Endothelial cell of umbilical vein (primary cell): ENCODE measurements around the gene STAT5A. TPM values are rescaled to one million over a fixed set of nuclear protein-coding genes. Genes with fewer than 3 reads are reported as not detected.
"Not testable (repeated sequence)": the region's sequence is repeated elsewhere in the genome, so short reads cannot be mapped to it uniquely, and the experiment has no call there.

Source experiments
- BruUV-seq: library from RNA; stranded (reverse); fragments of 400-500 nt; replicated peaks from 2 replicates; lab custom pipeline; 2021; lab: Mats Ljungman, UMichigan
- CTCF ChIA-PET: fragments of 300-600, 350-600 bp; sonication (Branson Sonifier 250); formaldehyde crosslinking; loops from one replicate; lab custom pipeline; 2021; ENCODE audit warnings: antibody characterized with exemption, inconsistent platforms; lab: Charles Lee
- POLR2A ChIA-PET: fragments of 300-600, 350-600 bp; sonication (Branson Sonifier 250); formaldehyde crosslinking; loops from one replicate; lab custom pipeline; 2021; ENCODE audit warnings: antibody characterized with exemption, inconsistent platforms; lab: Charles Lee
- DNase-seq: peaks from one replicate; pipeline ENCODE4 v3.0.0-alpha.2; 2011; ENCODE audit warnings: low read depth, low spot score
- FAIRE-seq: peaks from 2 replicates; lab custom pipeline; 2011; peaks lifted over from hg19 to GRCh38; lab: Jason Lieb, UNC
- H2AFZ ChIP-seq: 2 replicates; pipeline ENCODE4 v1.6.0; 2012; ENCODE audit warnings: low read depth, low read length, control low read depth, inconsistent platforms
- H3K27ac ChIP-seq: 2 replicates; pipeline ENCODE4 v1.5.1; 2011; ENCODE audit warnings: low read depth, mild to moderate bottlenecking, control low read depth, low read length, moderate library complexity; ENCODE audit not compliant: insufficient read depth
- H3K27me3 ChIP-seq, 2 experiments: 2 replicates each; pipeline versions ENCODE4 v1.6.0 to v1.6.1; 2011; ENCODE audit warnings: low read length in 2 of 2, mixed read lengths in 1 of 2; ENCODE audit not compliant: control insufficient read depth in 2 of 2, insufficient read depth in 2 of 2
- H3K36me3 ChIP-seq, 2 experiments: 2 replicates in 1 of 2; 3 replicates in 1 of 2; pipeline ENCODE4 v1.5.1; 2011; ENCODE audit warnings: low read length in 2 of 2, mild to moderate bottlenecking in 1 of 2, moderate library complexity in 1 of 2; ENCODE audit not compliant: control insufficient read depth in 2 of 2, insufficient read depth in 2 of 2; ENCODE audit errors: extremely low read depth in 1 of 2
- H3K4me1 ChIP-seq: 3 replicates; pipeline ENCODE4 v1.5.1; 2011; ENCODE audit warnings: mild to moderate bottlenecking, low read length; ENCODE audit not compliant: control insufficient read depth, insufficient read depth; ENCODE audit errors: extremely low read depth
- H3K4me2 ChIP-seq: 2 replicates; pipeline ENCODE4 v1.6.1; 2011; ENCODE audit warnings: low read length, control low read depth, mixed read lengths; ENCODE audit not compliant: insufficient read depth
- H3K4me3 ChIP-seq, 3 experiments: fragments of 200-600 bp in 1 of 3; sonication (generic), shearing (Covaris generic) in 1 of 3; replicated peaks in 1 of 3; 2 replicates each; pipeline ENCODE4 v1.5.1; 2011 to 2016; ENCODE audit warnings: control low read depth in 3 of 3, low read length in 3 of 3, mild to moderate bottlenecking in 2 of 3, inconsistent platforms in 1 of 3, low read depth in 1 of 3, moderate library complexity in 1 of 3; ENCODE audit not compliant: insufficient read depth in 1 of 3
- H3K79me2 ChIP-seq: 2 replicates; pipeline ENCODE4 v1.6.0; 2012; ENCODE audit warnings: low read length, inconsistent platforms; ENCODE audit not compliant: control insufficient read depth, insufficient read depth
- H3K9ac ChIP-seq: replicated peaks from 2 replicates; pipeline ENCODE3; 2011; ENCODE audit warnings: low read length, control low read depth; ENCODE audit not compliant: insufficient read depth; ENCODE audit errors: extremely low read depth
- H3K9me1 ChIP-seq: replicated peaks from 3 replicates; pipeline ENCODE4 v1.6.0; 2011; ENCODE audit warnings: mild to moderate bottlenecking, low read length; ENCODE audit not compliant: control insufficient read depth, insufficient read depth; ENCODE audit errors: extremely low read depth
- H3K9me3 ChIP-seq: replicated peaks from 2 replicates; pipeline ENCODE4 v1.5.1; 2012; ENCODE audit warnings: low read length, inconsistent platforms; ENCODE audit not compliant: control insufficient read depth, insufficient read depth
- H4K20me1 ChIP-seq: replicated peaks from 2 replicates; pipeline ENCODE3; 2011; ENCODE audit warnings: mild to moderate bottlenecking, low read length; ENCODE audit not compliant: control insufficient read depth, insufficient read depth; ENCODE audit errors: extremely low read depth
- CTCF ChIP-seq, 2 donors: IDR thresholded peaks; 1 replicate in 1 of 2; 2 replicates in 1 of 2; pipeline ENCODE4 v1.5.1; 2011; ENCODE audit warnings: low read length in 2 of 2, mild to moderate bottlenecking in 2 of 2, moderate library complexity in 2 of 2, control low read depth in 1 of 2, inconsistent platforms in 1 of 2, low read depth in 1 of 2; ENCODE audit not compliant: insufficient read depth in 1 of 2; ENCODE audit errors: extremely low read depth in 1 of 2
- EZH2 ChIP-seq: IDR thresholded peaks from 2 replicates; pipeline ENCODE4 v1.6.1; 2012; ENCODE audit warnings: borderline replicate concordance, low read depth, mild to moderate bottlenecking, moderate library complexity, low read length, inconsistent platforms; ENCODE audit not compliant: severe bottlenecking
- FOS ChIP-seq: IDR thresholded peaks from 2 replicates; pipeline ENCODE4 v1.6.1; 2011; ENCODE audit warnings: mild to moderate bottlenecking, low read length, moderate library complexity, borderline replicate concordance; ENCODE audit not compliant: insufficient read depth
- JUN ChIP-seq: IDR thresholded peaks from 2 replicates; pipeline ENCODE4 v1.6.1; 2011; ENCODE audit warnings: borderline replicate concordance, low read depth; ENCODE audit not compliant: insufficient read length, insufficient read depth
- MYC ChIP-seq: IDR thresholded peaks from one replicate; pipeline ENCODE4 v1.6.1; 2011; ENCODE audit warnings: mild to moderate bottlenecking, low read depth, low read length
- POLR2A ChIP-seq: IDR thresholded peaks from 2 replicates; pipeline ENCODE4 v1.6.1; 2012; ENCODE audit warnings: low read depth, mild to moderate bottlenecking, control low read depth, low read length
- POLR2AphosphoS5 ChIP-seq: IDR thresholded peaks from 2 replicates; pipeline ENCODE4 v1.6.1; 2012; ENCODE audit warnings: low read depth, mild to moderate bottlenecking, control low read depth, low read length, moderate library complexity; ENCODE audit not compliant: insufficient read depth
- dilution Hi-C: fragments of 300-500 bp; cut with MboI; formaldehyde crosslinking; loops from one replicate; pipeline ENCODE4 v1.15.0; 2019; ENCODE audit warnings: low sequenced_read_pairs; ENCODE audit not compliant: extremely low pct_ligation_motif_present
- intact Hi-C: fragments of 100-400 bp; cut with micrococcal nuclease; formaldehyde crosslinking; loops from one replicate; pipeline ENCODE4 v1.10.0; 2022
- polyA plus RNA-seq, 4 experiments: library from polyadenylated mRNA; depleted of rRNA in 3 of 4; stranded (reverse) in 3 of 4; unstranded in 1 of 4; fragments of >200 nt; gene quantifications; 2 replicates each; pipeline versions ENCODE4 v1.2.1 to v1.2.3, GENCODE V29; 2011 to 2012; ENCODE audit warnings: missing spikeins in 1 of 4
- total RNA-seq: library from RNA; stranded (reverse); gene quantifications from 2 replicates; pipeline ENCODE4 v1.2.3, GENCODE V29; 2021
- TF ChIP-seq, protein P1 (sequence below): IDR thresholded peaks from 2 replicates; pipeline ENCODE4 v1.6.1; 2011; ENCODE audit not compliant: insufficient read depth, insufficient read length

The STAT5A gene
- total and polyA plus RNA-seq, 2 donors (not counting 3 experiments of a cell fraction or from before 2014, with no cell fraction given): 18.0 to 23.4 TPM

GRCh38 chr17:42241871-42242270 lies 46.4 kb upstream of the STAT5A start:
- no peak overlapping the region for H3K9ac ChIP-seq
- H4K20me1 ChIP-seq: no peaks in the 10 kb centered on the region
- TF ChIP-seq POLR2AphosphoS5: no peak
- no peak for TF ChIP-seq EZH2
- TF ChIP-seq, protein P1, sequence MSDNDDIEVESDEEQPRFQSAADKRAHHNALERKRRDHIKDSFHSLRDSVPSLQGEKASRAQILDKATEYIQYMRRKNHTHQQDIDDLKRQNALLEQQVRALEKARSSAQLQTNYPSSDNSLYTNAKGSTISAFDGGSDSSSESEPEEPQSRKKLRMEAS: no peak
- no peak for TF ChIP-seq JUN
- H3K4me3 ChIP-seq: no peak overlapping the region
- no peaks in the 10 kb centered on the region for H3K36me3 ChIP-seq
- intact Hi-C loops (no loop called here), dilution Hi-C loops (no loop called here)
- H3K4me2 ChIP-seq: no peak overlapping the region
- no peaks in the 10 kb centered on the region for H3K4me1 ChIP-seq
- H3K9me1 ChIP-seq: no peaks in the 10 kb centered on the region
- BruUV-seq: no TSS peak
- ChIA-PET POLR2A (no interaction called here), CTCF (interaction anchor here (1.9 kb wide), 1 partner anchor 20 kb away, joined by 6 read pairs; no protein-coding TSS in a partner anchor)
- H3K27ac ChIP-seq: no peak overlapping the region
- no peaks in the 10 kb centered on the region for H3K27me3 ChIP-seq
- H3K79me2 ChIP-seq: peaks cover 26% of the 10 kb centered on the region
- no peak overlapping the region for H2AFZ ChIP-seq
- no peak for FAIRE-seq
- no peaks in the 10 kb centered on the region for H3K9me3 ChIP-seq
- no peak for DNase-seq

GRCh38 chr17:42243493-42243982 lies 44.8 kb upstream of the STAT5A start:
- BruUV-seq: no TSS peak
- intact Hi-C loops (no loop called here), dilution Hi-C loops (no loop called here)
- H3K4me1 ChIP-seq: peaks cover 5% of the 10 kb centered on the region
- H3K4me3 ChIP-seq: no peak overlapping the region
- no peaks in the 10 kb centered on the region for H4K20me1 ChIP-seq
- no peak overlapping the region for H2AFZ ChIP-seq
- TF ChIP-seq POLR2AphosphoS5: no peak
- TF ChIP-seq CTCF (IDR thresholded peaks at IDR 0.05; ENCODE audit: extremely low read depth in 1 of 2, insufficient read depth in 1 of 2, low read depth in 1 of 2, low read length in 2 of 2): no peak
- TF ChIP-seq POLR2A: no peak
- no peak for TF ChIP-seq MYC
- TF ChIP-seq FOS: no peak
- TF ChIP-seq EZH2: no peak
- H3K36me3 ChIP-seq: no peaks in the 10 kb centered on the region
- FAIRE-seq: no peak
- H3K27me3 ChIP-seq: no peaks in the 10 kb centered on the region
- POLR2A ChIA-PET: no interaction called here
- no peak for DNase-seq
- H3K9me1 ChIP-seq: no peaks in the 10 kb centered on the region
- H3K4me2 ChIP-seq: no peak overlapping the region
- CTCF ChIA-PET: interaction anchor here (0.8 to 1.1 kb wide), 2 partner anchors 20 to 21 kb away, joined by 3 read pairs; no protein-coding TSS in a partner anchor
- no peaks in the 10 kb centered on the region for H3K9me3 ChIP-seq
- H3K27ac ChIP-seq: no peak overlapping the region
- no peak overlapping the region for H3K9ac ChIP-seq
- peaks cover 36% of the 10 kb centered on the region for H3K79me2 ChIP-seq

- H3K4me3 ChIP-seq, DNase-seq, H3K9ac ChIP-seq, H3K9me1 ChIP-seq, H4K20me1 ChIP-seq, H3K27ac ChIP-seq, H3K9me3 ChIP-seq, dilution Hi-C loops, FAIRE-seq, POLR2A ChIA-PET, H2AFZ ChIP-seq, intact Hi-C loops, H3K27me3 ChIP-seq, H3K36me3 ChIP-seq, H3K4me2 ChIP-seq, BruUV-seq: not testable (repeated sequence)
- CTCF ChIA-PET: interaction anchor here (0.8 to 1.1 kb wide), 2 partner anchors 21 to 22 kb away, joined by 3 read pairs; no protein-coding TSS in a partner anchor
- Histone ChIP-seq H3K4me1 (peaks cover 10% of the 10 kb centered on the region), H3K79me2 (peaks cover 35% of the 10 kb centered on the region)
Measured at GRCh38 chr17:42244116-42244515, 44.2 kb upstream of the STAT5A start.
